ENCODE measurements around the gene FANCL. TPM values are rescaled to one million over a fixed set of nuclear protein-coding genes. Genes with fewer than 3 reads are reported as not detected.
"Not testable (repeated sequence)": the region's sequence is repeated elsewhere in the genome, so short reads cannot be mapped to it uniquely, and the experiment has no call there.

FANCL gene
- total RNA-seq, 6 experiments from 2014 or later = 6.8 to 22.3 (median 15.3) TPM

GRCh38 chr2:58268685-58269084 is 27.6 kb upstream of the FANCL start:
- Histone ChIP-seq H3K27ac (no peak overlapping the region), H3K4me3 (no peak overlapping the region), H3K4me1 (no peaks in the 10 kb centered on the region), H3K9me3 (no peaks in the 10 kb centered on the region), H3K36me3 (no peaks in the 10 kb centered on the region), H3K27me3 (no peaks in the 10 kb centered on the region)
- ATAC-seq (no peak), DNase-seq (no peak)
- 75% methylated on average over 4 of the region's 4 CpGs for WGBS (ENCODE audit: insufficient coverage, low coverage, low lambda C conversion rate, missing lambda C conversion rate)
- intact Hi-C loops (cut with DNase I) = no loop called here
- no peak for TF ChIP-seq CTCF (IDR thresholded peaks at IDR 0.05)
- no peak for TF ChIP-seq POLR2A (IDR thresholded peaks at IDR 0.05)

- WGBS (ENCODE audit: insufficient coverage, low coverage, low lambda C conversion rate, missing lambda C conversion rate) = 86% methylated on average over 2 of the region's 2 CpGs
- ATAC-seq (no peak), DNase-seq (no peak)
- intact Hi-C loops (cut with DNase I) = no loop called here
- Histone ChIP-seq H3K9me3 (no peaks in the 10 kb centered on the region), H3K4me1 (no peaks in the 10 kb centered on the region), H3K27ac (no peak overlapping the region), H3K36me3 (no peaks in the 10 kb centered on the region), H3K4me3 (no peak overlapping the region), H3K27me3 (no peaks in the 10 kb centered on the region)
- TF ChIP-seq POLR2A (IDR thresholded peaks at IDR 0.05) (no peak), CTCF (IDR thresholded peaks at IDR 0.05) (no peak)
Observed at GRCh38 chr2:58266211-58266610, 25.1 kb upstream of the FANCL start.

- WGBS (ENCODE audit: insufficient coverage, low coverage, low lambda C conversion rate, missing lambda C conversion rate) = 67% methylated on average over 1 of the region's 1 CpG
- ATAC-seq = no peak
- no peaks in the 10 kb centered on the region for H3K9me3 ChIP-seq
- no peak overlapping the region for H3K4me3 ChIP-seq
- H3K4me1 ChIP-seq = no peaks in the 10 kb centered on the region
- DNase-seq = no peak
- H3K36me3 ChIP-seq = no peaks in the 10 kb centered on the region
- intact Hi-C loops (cut with DNase I) = no loop called here
- H3K27me3 ChIP-seq = no peaks in the 10 kb centered on the region
- TF ChIP-seq CTCF (IDR thresholded peaks at IDR 0.05) = no peak
- TF ChIP-seq POLR2A (IDR thresholded peaks at IDR 0.05) = no peak
- H3K27ac ChIP-seq = no peak overlapping the region
Observed at GRCh38 chr2:58261209-58261608, 20.1 kb upstream of the FANCL start.

- ATAC-seq; H3K27ac ChIP-seq; DNase-seq; H3K36me3 ChIP-seq; H3K4me3 ChIP-seq; H3K9me3 ChIP-seq; H3K27me3 ChIP-seq; intact Hi-C loops (cut with DNase I); H3K4me1 ChIP-seq: not testable (repeated sequence)
- 56% methylated on average over 1 of the region's 1 CpG for WGBS (ENCODE audit: insufficient coverage, low coverage, low lambda C conversion rate, missing lambda C conversion rate)
Observed at GRCh38 chr2:58258456-58258855, 17.3 kb upstream of the FANCL start.

- DNase-seq (peak in 1 of 3 donors; percentile 35), ATAC-seq (peak in 1 of 4 donors; percentile 31)
- H3K9me3 ChIP-seq; H3K27me3 ChIP-seq; H3K4me3 ChIP-seq; H3K36me3 ChIP-seq; H3K27ac ChIP-seq; H3K4me1 ChIP-seq; intact Hi-C loops (cut with DNase I): not testable (repeated sequence)
- 95% methylated on average over 19 of the region's 43 CpGs for WGBS (ENCODE audit: insufficient coverage, low coverage, low lambda C conversion rate, missing lambda C conversion rate)
Observed at GRCh38 chr2:58251331-58252201, 10.4 kb upstream of the FANCL start.

Data from right lobe of liver (tissue), 6 donors.